Activated CD8-positive, alpha-beta T cell treated with anti-CD3 and anti-CD28 coated beads, Interleukin-2, amount 10 ng/mL, durations not matched to agents 7 days and 5 days (primary cell): ENCODE measurements around the gene PNPLA3. TPM values are rescaled to one million over a fixed set of nuclear protein-coding genes. Genes with fewer than 3 reads are reported as not detected.

ENCODE experiments used
- ATAC-seq: fragments of 150-1000 bp; cut with Tn5 transposase; one replicate; pipeline ENCODE4 v1.10.0; 2021; ENCODE audit warnings: moderate library complexity
- CTCF ChIA-PET: fragments of 350-600 bp; sonication (Branson Sonifier 250); formaldehyde crosslinking; loops from one replicate; lab custom pipeline; 2021; ENCODE audit warnings: antibody characterized with exemption; lab: Charles Lee
- POLR2A ChIA-PET: fragments of 350-600 bp; sonication (Branson Sonifier 250); formaldehyde crosslinking; loops from one replicate; lab custom pipeline; 2021; ENCODE audit warnings: antibody characterized with exemption; lab: Charles Lee
- DNase-seq: peaks from one replicate; pipeline ENCODE4 v3.0.0-alpha.2; 2020
- H3K27ac Mint-ChIP-seq: one replicate; pipeline ENCODE4 v1.8.0; 2021; ENCODE audit warnings: mild to moderate bottlenecking, mixed read lengths
- H3K27me3 Mint-ChIP-seq: one replicate; pipeline ENCODE4 v1.8.0; 2021; ENCODE audit warnings: low read depth, mixed read lengths
- H3K36me3 Mint-ChIP-seq: one replicate; pipeline ENCODE4 v1.8.0; 2021; ENCODE audit warnings: low read depth, mixed read lengths
- H3K4me1 Mint-ChIP-seq: one replicate; pipeline ENCODE4 v1.8.0; 2021; ENCODE audit warnings: low read depth, mixed read lengths
- H3K4me3 Mint-ChIP-seq: one replicate; pipeline ENCODE4 v1.8.0; 2021; ENCODE audit warnings: mild to moderate bottlenecking, mixed read lengths
- H3K9me3 Mint-ChIP-seq: one replicate; pipeline ENCODE4 v1.8.0; 2022; ENCODE audit warnings: mixed read lengths; ENCODE audit not compliant: insufficient read depth
- total RNA-seq, 2 experiments: library from RNA; stranded (reverse); gene quantifications; one replicate each; pipeline ENCODE4 v1.2.3, GENCODE V29; 2021

The PNPLA3 gene
- total RNA-seq, 2 experiments from 2014 or later, result 0.13 TPM; not detected in 1

GRCh38 chr22:43974028-43974545, 50.5 kb downstream of the PNPLA3 start:
- no peaks in the 10 kb centered on the region for H3K9me3 Mint-ChIP-seq
- H3K27me3 Mint-ChIP-seq, result no peaks in the 10 kb centered on the region
- H3K4me1 Mint-ChIP-seq, result peaks cover 11% of the 10 kb centered on the region
- H3K27ac Mint-ChIP-seq, result no peak overlapping the region
- H3K4me3 Mint-ChIP-seq, result no peak overlapping the region
- DNase-seq (no peak), ATAC-seq (no peak)
- H3K36me3 Mint-ChIP-seq, result peaks cover 49% of the 10 kb centered on the region
- POLR2A ChIA-PET, result no interaction called here
- CTCF ChIA-PET, result no interaction called here

DNA sequence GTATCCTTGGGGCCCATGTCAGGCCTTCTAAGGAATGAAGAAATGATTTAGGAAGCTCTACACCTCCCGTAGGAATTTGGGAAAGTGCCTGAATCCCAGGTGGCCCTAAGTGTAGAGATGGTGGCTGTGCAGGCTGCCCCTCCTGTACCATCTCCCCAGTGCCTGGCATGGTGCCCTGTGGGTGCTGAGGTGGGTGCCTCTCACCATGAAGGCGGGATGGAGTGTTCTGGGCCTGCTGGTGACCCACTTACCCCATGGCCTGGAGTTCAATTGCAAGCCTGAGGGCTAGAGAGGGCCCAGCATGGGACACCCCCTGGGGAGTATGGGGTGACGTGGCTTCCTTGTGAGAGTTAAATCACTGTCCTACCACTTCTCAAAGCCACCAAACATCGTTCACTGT, 51.4 kb downstream of the PNPLA3 start:
- ATAC-seq (no peak), DNase-seq (no peak)
- H3K9me3 Mint-ChIP-seq, result no peaks in the 10 kb centered on the region
- no peak overlapping the region for H3K27ac Mint-ChIP-seq
- peaks cover 2% of the 10 kb centered on the region for H3K4me1 Mint-ChIP-seq
- H3K27me3 Mint-ChIP-seq, result no peaks in the 10 kb centered on the region
- peaks cover 50% of the 10 kb centered on the region for H3K36me3 Mint-ChIP-seq
- no peak overlapping the region for H3K4me3 Mint-ChIP-seq
- ChIA-PET CTCF (no interaction called here), POLR2A (no interaction called here)

GRCh38 chr22:43976861-43977795, 53.5 kb downstream of the PNPLA3 start:
- POLR2A ChIA-PET, result no interaction called here
- CTCF ChIA-PET, result interaction anchor here (1.1 to 1.4 kb wide), 2 partner anchors 16 to 104 kb away, joined by 3 to 6 read pairs; no protein-coding TSS in a partner anchor
- peaks cover 54% of the 10 kb centered on the region for H3K36me3 Mint-ChIP-seq
- H3K27ac Mint-ChIP-seq, result no peak overlapping the region
- no peaks in the 10 kb centered on the region for H3K27me3 Mint-ChIP-seq
- ATAC-seq (no peak), DNase-seq (no peak)
- no peak overlapping the region for H3K4me3 Mint-ChIP-seq
- no peaks in the 10 kb centered on the region for H3K9me3 Mint-ChIP-seq
- no peaks in the 10 kb centered on the region for H3K4me1 Mint-ChIP-seq

DNA sequence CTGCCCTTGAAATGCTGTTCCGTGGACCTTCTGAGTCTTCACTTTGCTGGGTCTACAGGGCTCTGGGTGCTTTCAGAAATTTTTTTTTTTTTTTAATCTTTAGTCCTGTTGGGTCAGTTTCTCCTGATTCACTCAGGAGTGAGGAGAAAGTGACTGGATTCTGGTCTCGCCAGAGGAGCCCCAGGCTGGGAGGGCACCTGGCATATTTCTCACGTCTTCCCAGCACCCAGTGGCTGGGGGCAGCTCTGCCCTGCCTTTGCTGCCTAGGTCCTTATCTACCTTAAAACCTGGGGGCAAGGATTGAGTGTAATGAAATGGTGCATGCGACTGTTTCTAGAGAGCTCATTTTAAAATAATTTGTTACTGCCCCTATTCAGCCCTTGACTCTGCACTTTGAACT, 55.0 kb downstream of the PNPLA3 start:
- Mint-ChIP-seq H3K27ac (no peak overlapping the region), H3K36me3 (peaks cover 48% of the 10 kb centered on the region), H3K4me1 (no peaks in the 10 kb centered on the region), H3K27me3 (no peaks in the 10 kb centered on the region), H3K4me3 (no peak overlapping the region), H3K9me3 (no peaks in the 10 kb centered on the region)
- POLR2A ChIA-PET, result no interaction called here
- CTCF ChIA-PET, result no interaction called here
- no peak for ATAC-seq
- DNase-seq, result no peak

GRCh38 chr22:43980579-43980978, 57.0 kb downstream of the PNPLA3 start:
- POLR2A ChIA-PET, result no interaction called here
- peaks cover 53% of the 10 kb centered on the region for H3K36me3 Mint-ChIP-seq
- H3K4me3 Mint-ChIP-seq, result no peak overlapping the region
- DNase-seq, result no peak
- H3K4me1 Mint-ChIP-seq, result no peaks in the 10 kb centered on the region
- H3K27ac Mint-ChIP-seq, result no peak overlapping the region
- no peak for ATAC-seq
- H3K9me3 Mint-ChIP-seq, result no peaks in the 10 kb centered on the region
- no peaks in the 10 kb centered on the region for H3K27me3 Mint-ChIP-seq
- CTCF ChIA-PET, result interaction anchor here (3.9 kb wide), 1 partner anchor 13 kb away, joined by 19 read pairs; no protein-coding TSS in a partner anchor

- H3K9me3 Mint-ChIP-seq, result no peaks in the 10 kb centered on the region
- peaks cover 51% of the 10 kb centered on the region for H3K36me3 Mint-ChIP-seq
- H3K27me3 Mint-ChIP-seq, result no peaks in the 10 kb centered on the region
- H3K4me3 Mint-ChIP-seq, result no peak overlapping the region
- no peak for ATAC-seq
- ChIA-PET CTCF (interaction anchor here (3.5 to 3.9 kb wide), 2 partner anchors 12 to 104 kb away, joined by 12 to 19 read pairs; no protein-coding TSS in a partner anchor), POLR2A (no interaction called here)
- no peaks in the 10 kb centered on the region for H3K4me1 Mint-ChIP-seq
- DNase-seq, result no peak
- no peak overlapping the region for H3K27ac Mint-ChIP-seq
Observed at GRCh38 chr22:43980996-43981395, 57.4 kb downstream of the PNPLA3 start.

GRCh38 chr22:43983808-43984207, 60.2 kb downstream of the PNPLA3 start:
- no peak overlapping the region for H3K27ac Mint-ChIP-seq
- ChIA-PET POLR2A (no interaction called here), CTCF (interaction anchor here (1.2 to 3.9 kb wide), 3 partner anchors 9 to 102 kb away, joined by 4 to 19 read pairs (median 12); no protein-coding TSS in a partner anchor)
- ATAC-seq (no peak), DNase-seq (no peak)
- H3K9me3 Mint-ChIP-seq, result no peaks in the 10 kb centered on the region
- peaks cover 51% of the 10 kb centered on the region for H3K36me3 Mint-ChIP-seq
- no peak overlapping the region for H3K4me3 Mint-ChIP-seq
- H3K4me1 Mint-ChIP-seq, result no peaks in the 10 kb centered on the region
- H3K27me3 Mint-ChIP-seq, result no peaks in the 10 kb centered on the region

DNA sequence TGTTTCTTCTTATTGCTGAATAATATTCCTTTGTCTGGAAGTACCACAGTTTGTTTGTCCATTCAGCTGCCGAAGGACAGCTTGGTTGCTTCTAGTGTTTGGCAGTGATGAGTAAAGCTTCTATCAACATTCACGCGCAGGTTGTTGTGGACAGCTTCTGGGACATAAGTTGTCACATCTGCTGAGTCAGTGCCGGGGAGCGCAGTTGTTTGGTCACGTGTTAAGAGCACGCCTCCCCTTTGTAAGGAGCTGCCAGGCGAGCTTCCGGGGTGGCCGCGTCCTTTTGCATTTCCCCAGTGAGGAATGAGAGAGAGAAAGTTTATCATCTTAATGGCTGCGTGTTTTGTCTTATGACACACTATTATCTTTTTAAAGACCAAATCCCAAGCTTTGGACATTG, 61.9 kb downstream of the PNPLA3 start:
- DNase-seq, result no peak
- H3K36me3 Mint-ChIP-seq, result peaks cover 44% of the 10 kb centered on the region
- no peaks in the 10 kb centered on the region for H3K9me3 Mint-ChIP-seq
- CTCF ChIA-PET, result interaction anchor here (0.8 to 1.4 kb wide), 2 partner anchors 8 to 100 kb away, joined by 3 to 4 read pairs; no protein-coding TSS in a partner anchor
- H3K4me3 Mint-ChIP-seq, result no peak overlapping the region
- no peaks in the 10 kb centered on the region for H3K4me1 Mint-ChIP-seq
- POLR2A ChIA-PET, result no interaction called here
- H3K27me3 Mint-ChIP-seq, result no peaks in the 10 kb centered on the region
- no peak for ATAC-seq
- no peak overlapping the region for H3K27ac Mint-ChIP-seq

GRCh38 chr22:43988116-43988820, 64.7 kb downstream of the PNPLA3 start:
- POLR2A ChIA-PET, result interaction anchor here (1.2 kb wide), 1 partner anchor 33 kb away, joined by 4 read pairs; the partner anchor contains the start of gene SAMM50
- CTCF ChIA-PET, result interaction anchor here (0.8 to 9.7 kb wide), 4 partner anchors 22 to 96 kb away, joined by 3 to 216 read pairs (median 6); no protein-coding TSS in a partner anchor
- H3K27ac Mint-ChIP-seq, result no peak overlapping the region

GRCh38 chr22:43988960-43989359, 65.4 kb downstream of the PNPLA3 start:
- H3K27ac Mint-ChIP-seq, result no peak overlapping the region

More at GRCh38 chr22:43988116-43988820, 64.7 kb downstream of the PNPLA3 start:
- H3K27me3 Mint-ChIP-seq, result no peaks in the 10 kb centered on the region
- no peak overlapping the region for H3K4me3 Mint-ChIP-seq
- peaks cover 3% of the 10 kb centered on the region for H3K4me1 Mint-ChIP-seq
- ATAC-seq, result no peak
- no peaks in the 10 kb centered on the region for H3K9me3 Mint-ChIP-seq
- peaks cover 56% of the 10 kb centered on the region for H3K36me3 Mint-ChIP-seq
- no peak for DNase-seq

DNA sequence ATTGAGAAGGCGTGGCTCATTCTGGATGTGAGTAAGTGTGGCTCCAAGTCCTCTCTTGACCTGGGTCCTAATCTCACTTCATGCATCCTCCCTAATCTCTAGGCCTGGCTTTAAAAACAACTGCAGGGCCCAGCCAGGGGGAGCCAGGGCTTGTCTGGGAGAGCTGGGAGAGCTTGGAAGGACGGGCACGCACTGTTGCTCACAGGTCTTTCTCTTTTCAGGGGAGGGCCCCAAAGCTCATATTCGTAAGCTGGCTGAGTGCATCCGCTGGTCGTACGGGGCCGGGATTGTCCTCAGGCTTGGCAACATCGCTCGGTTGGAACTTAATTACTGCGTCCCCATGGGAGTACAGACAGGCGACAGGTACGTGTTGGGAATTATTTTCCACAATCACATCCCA, 66.4 kb downstream of the PNPLA3 start:
- ChIA-PET CTCF (interaction anchor here (0.9 to 9.7 kb wide), 2 partner anchors 94 to 635 kb away, joined by 5 to 216 read pairs; no protein-coding TSS in a partner anchor), POLR2A (interaction anchor here (0.6 kb wide), 1 partner anchor 809 kb away, joined by 4 read pairs; no protein-coding TSS in a partner anchor)
- Mint-ChIP-seq H3K9me3 (no peaks in the 10 kb centered on the region), H3K27me3 (no peaks in the 10 kb centered on the region), H3K27ac (no peak overlapping the region), H3K36me3 (peaks cover 59% of the 10 kb centered on the region), H3K4me3 (no peak overlapping the region), H3K4me1 (peaks cover 11% of the 10 kb centered on the region)
- ATAC-seq, result no peak
- DNase-seq, result no peak

More at GRCh38 chr22:43988960-43989359, 65.4 kb downstream of the PNPLA3 start:
- Mint-ChIP-seq H3K4me3 (no peak overlapping the region), H3K36me3 (peaks cover 54% of the 10 kb centered on the region), H3K4me1 (peaks cover 6% of the 10 kb centered on the region), H3K9me3 (no peaks in the 10 kb centered on the region), H3K27me3 (no peaks in the 10 kb centered on the region)
- ChIA-PET POLR2A (no interaction called here), CTCF (interaction anchor here (2.5 to 9.7 kb wide), 2 partner anchors 43 to 95 kb away, joined by 8 to 216 read pairs; no protein-coding TSS in a partner anchor)
- ATAC-seq (no peak), DNase-seq (no peak)
